GM23338 (cell line): Measurements from ENCODE around the gene TNFRSF4.

Experiments used
- CREB1 ChIP-seq: fragments of 250-450 bp; sonication (Bioruptor Pico); IDR thresholded peaks from 2 replicates; pipeline ENCODE4 v1.5.0; 2020; ENCODE audit warnings: low read depth, mild to moderate bottlenecking, moderate library complexity
- EZH2 ChIP-seq: fragments of 200-600 bp; sonication (generic); IDR thresholded peaks from one replicate; pipeline ENCODE4 v1.8.0; 2017; ENCODE audit warnings: antibody characterized with exemption, mild to moderate bottlenecking, low read depth; ENCODE audit not compliant: unreplicated experiment
- EZH2phosphoT487 ChIP-seq: fragments of 200-600 bp; sonication (generic); IDR thresholded peaks from one replicate; pipeline ENCODE4 v1.8.1; 2018; ENCODE audit warnings: antibody characterized with exemption; ENCODE audit not compliant: unreplicated experiment
- JUNB ChIP-seq: IDR thresholded peaks from one replicate; pipeline ENCODE4 v1.6.1; 2016; ENCODE audit warnings: antibody characterized with exemption; ENCODE audit not compliant: unreplicated experiment
- NANOG ChIP-seq: IDR thresholded peaks from 2 replicates; pipeline ENCODE4 v1.6.1; 2016; ENCODE audit warnings: antibody characterized with exemption, borderline replicate concordance
- POLR2AphosphoS5 ChIP-seq: IDR thresholded peaks from 2 replicates; pipeline ENCODE4 v1.6.1; 2016; ENCODE audit warnings: antibody characterized with exemption, low read depth
- STAT1 ChIP-seq: IDR thresholded peaks from one replicate; pipeline ENCODE4 v1.6.1; 2016; ENCODE audit warnings: antibody characterized with exemption; ENCODE audit not compliant: unreplicated experiment
- ZNF114 ChIP-seq: fragments of 250-450 bp; sonication (Bioruptor Pico); IDR thresholded peaks from 2 replicates; pipeline ENCODE4 v1.5.0; 2020; ENCODE audit warnings: mild to moderate bottlenecking, moderate library complexity
- ZNF331 ChIP-seq: fragments of 250-450 bp; sonication (Bioruptor Pico); IDR thresholded peaks from 2 replicates; pipeline ENCODE4 v1.5.0; 2020; ENCODE audit warnings: low read depth, mild to moderate bottlenecking, moderate library complexity
- TF ChIP-seq, protein P1 (sequence below), 2 experiments: fragments of 200-600 bp in 1 of 2; sonication (generic) in 1 of 2; conservative IDR thresholded peaks; 2 replicates each; pipeline versions ENCODE4 v1.5.1 to v1.6.1; 2016 to 2017; ENCODE audit warnings: antibody characterized with exemption in 2 of 2, low read depth in 2 of 2, mild to moderate bottlenecking in 2 of 2, moderate library complexity in 1 of 2
- TF ChIP-seq, protein P2 (sequence below): IDR thresholded peaks from one replicate; pipeline ENCODE4 v1.6.1; 2018; ENCODE audit warnings: antibody characterized with exemption; ENCODE audit not compliant: unreplicated experiment
- TF ChIP-seq, protein P3 (sequence below): IDR thresholded peaks from 2 replicates; pipeline ENCODE4 v1.6.1; 2016; ENCODE audit warnings: antibody characterized with exemption
- TF ChIP-seq, protein P4 (sequence below): fragments of 250-450 bp; sonication (Bioruptor Pico); IDR thresholded peaks from 2 replicates; pipeline ENCODE4 v1.5.0; 2020; ENCODE audit warnings: mild to moderate bottlenecking, moderate library complexity

DNA sequence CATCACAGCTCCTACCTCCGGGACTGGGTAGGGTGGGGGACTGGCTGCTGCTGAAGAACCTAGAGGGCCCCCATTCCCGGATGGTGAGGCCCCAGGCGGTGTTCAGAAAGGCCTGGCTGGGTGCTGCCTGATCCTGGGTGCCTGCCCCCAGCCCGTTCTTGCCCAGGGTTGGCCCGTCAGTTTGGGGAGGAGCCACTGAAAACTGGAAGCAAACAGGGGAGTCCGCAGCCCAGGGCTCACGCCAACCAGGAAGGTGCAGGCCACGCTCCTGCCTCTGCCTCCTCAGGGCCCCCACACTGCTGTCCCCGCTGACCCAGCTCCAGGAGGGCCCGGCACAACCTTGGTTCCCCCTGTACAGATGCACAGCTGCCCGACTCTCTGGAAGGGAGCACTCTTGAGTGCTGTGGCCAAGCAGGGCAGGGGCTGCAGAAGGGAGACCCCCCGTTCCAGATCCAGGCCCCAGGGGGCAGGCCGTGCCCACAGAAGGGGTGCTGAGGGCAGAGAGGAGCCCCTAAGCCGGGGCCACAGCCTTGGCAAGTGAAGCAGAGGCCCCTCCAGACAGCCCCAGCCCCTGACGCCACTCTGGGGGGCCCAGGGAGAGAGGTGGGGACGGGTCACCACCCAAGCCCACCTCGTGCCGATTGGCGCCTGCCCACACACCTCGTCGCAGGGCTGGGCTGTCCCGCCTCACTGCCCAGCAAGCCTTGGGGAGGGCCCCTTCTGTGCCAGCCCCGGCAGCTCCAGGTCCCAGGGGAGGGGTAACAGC lies 27.1 kb upstream of the TNFRSF4 start:
- TF ChIP-seq, protein P1, sequence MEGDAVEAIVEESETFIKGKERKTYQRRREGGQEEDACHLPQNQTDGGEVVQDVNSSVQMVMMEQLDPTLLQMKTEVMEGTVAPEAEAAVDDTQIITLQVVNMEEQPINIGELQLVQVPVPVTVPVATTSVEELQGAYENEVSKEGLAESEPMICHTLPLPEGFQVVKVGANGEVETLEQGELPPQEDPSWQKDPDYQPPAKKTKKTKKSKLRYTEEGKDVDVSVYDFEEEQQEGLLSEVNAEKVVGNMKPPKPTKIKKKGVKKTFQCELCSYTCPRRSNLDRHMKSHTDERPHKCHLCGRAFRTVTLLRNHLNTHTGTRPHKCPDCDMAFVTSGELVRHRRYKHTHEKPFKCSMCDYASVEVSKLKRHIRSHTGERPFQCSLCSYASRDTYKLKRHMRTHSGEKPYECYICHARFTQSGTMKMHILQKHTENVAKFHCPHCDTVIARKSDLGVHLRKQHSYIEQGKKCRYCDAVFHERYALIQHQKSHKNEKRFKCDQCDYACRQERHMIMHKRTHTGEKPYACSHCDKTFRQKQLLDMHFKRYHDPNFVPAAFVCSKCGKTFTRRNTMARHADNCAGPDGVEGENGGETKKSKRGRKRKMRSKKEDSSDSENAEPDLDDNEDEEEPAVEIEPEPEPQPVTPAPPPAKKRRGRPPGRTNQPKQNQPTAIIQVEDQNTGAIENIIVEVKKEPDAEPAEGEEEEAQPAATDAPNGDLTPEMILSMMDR (conservative IDR thresholded peaks at IDR 0.05; ENCODE audit: low read depth in 2 of 2), result no peak
- TF ChIP-seq, protein P2, sequence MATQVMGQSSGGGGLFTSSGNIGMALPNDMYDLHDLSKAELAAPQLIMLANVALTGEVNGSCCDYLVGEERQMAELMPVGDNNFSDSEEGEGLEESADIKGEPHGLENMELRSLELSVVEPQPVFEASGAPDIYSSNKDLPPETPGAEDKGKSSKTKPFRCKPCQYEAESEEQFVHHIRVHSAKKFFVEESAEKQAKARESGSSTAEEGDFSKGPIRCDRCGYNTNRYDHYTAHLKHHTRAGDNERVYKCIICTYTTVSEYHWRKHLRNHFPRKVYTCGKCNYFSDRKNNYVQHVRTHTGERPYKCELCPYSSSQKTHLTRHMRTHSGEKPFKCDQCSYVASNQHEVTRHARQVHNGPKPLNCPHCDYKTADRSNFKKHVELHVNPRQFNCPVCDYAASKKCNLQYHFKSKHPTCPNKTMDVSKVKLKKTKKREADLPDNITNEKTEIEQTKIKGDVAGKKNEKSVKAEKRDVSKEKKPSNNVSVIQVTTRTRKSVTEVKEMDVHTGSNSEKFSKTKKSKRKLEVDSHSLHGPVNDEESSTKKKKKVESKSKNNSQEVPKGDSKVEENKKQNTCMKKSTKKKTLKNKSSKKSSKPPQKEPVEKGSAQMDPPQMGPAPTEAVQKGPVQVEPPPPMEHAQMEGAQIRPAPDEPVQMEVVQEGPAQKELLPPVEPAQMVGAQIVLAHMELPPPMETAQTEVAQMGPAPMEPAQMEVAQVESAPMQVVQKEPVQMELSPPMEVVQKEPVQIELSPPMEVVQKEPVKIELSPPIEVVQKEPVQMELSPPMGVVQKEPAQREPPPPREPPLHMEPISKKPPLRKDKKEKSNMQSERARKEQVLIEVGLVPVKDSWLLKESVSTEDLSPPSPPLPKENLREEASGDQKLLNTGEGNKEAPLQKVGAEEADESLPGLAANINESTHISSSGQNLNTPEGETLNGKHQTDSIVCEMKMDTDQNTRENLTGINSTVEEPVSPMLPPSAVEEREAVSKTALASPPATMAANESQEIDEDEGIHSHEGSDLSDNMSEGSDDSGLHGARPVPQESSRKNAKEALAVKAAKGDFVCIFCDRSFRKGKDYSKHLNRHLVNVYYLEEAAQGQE, result no peak
- no peak for TF ChIP-seq CREB1
- TF ChIP-seq POLR2AphosphoS5, result no peak
- no peak for TF ChIP-seq EZH2
- no peak for TF ChIP-seq EZH2phosphoT487
- no peak for TF ChIP-seq NANOG
- TF ChIP-seq ZNF114 (CRISPR knock-in tag), result no peak
- TF ChIP-seq ZNF331 (CRISPR knock-in tag), result no peak
- no peak for TF ChIP-seq JUNB
- TF ChIP-seq STAT1, result no peak
- TF ChIP-seq, protein P3, sequence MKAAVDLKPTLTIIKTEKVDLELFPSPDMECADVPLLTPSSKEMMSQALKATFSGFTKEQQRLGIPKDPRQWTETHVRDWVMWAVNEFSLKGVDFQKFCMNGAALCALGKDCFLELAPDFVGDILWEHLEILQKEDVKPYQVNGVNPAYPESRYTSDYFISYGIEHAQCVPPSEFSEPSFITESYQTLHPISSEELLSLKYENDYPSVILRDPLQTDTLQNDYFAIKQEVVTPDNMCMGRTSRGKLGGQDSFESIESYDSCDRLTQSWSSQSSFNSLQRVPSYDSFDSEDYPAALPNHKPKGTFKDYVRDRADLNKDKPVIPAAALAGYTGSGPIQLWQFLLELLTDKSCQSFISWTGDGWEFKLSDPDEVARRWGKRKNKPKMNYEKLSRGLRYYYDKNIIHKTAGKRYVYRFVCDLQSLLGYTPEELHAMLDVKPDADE, result no peak
- TF ChIP-seq, protein P4, sequence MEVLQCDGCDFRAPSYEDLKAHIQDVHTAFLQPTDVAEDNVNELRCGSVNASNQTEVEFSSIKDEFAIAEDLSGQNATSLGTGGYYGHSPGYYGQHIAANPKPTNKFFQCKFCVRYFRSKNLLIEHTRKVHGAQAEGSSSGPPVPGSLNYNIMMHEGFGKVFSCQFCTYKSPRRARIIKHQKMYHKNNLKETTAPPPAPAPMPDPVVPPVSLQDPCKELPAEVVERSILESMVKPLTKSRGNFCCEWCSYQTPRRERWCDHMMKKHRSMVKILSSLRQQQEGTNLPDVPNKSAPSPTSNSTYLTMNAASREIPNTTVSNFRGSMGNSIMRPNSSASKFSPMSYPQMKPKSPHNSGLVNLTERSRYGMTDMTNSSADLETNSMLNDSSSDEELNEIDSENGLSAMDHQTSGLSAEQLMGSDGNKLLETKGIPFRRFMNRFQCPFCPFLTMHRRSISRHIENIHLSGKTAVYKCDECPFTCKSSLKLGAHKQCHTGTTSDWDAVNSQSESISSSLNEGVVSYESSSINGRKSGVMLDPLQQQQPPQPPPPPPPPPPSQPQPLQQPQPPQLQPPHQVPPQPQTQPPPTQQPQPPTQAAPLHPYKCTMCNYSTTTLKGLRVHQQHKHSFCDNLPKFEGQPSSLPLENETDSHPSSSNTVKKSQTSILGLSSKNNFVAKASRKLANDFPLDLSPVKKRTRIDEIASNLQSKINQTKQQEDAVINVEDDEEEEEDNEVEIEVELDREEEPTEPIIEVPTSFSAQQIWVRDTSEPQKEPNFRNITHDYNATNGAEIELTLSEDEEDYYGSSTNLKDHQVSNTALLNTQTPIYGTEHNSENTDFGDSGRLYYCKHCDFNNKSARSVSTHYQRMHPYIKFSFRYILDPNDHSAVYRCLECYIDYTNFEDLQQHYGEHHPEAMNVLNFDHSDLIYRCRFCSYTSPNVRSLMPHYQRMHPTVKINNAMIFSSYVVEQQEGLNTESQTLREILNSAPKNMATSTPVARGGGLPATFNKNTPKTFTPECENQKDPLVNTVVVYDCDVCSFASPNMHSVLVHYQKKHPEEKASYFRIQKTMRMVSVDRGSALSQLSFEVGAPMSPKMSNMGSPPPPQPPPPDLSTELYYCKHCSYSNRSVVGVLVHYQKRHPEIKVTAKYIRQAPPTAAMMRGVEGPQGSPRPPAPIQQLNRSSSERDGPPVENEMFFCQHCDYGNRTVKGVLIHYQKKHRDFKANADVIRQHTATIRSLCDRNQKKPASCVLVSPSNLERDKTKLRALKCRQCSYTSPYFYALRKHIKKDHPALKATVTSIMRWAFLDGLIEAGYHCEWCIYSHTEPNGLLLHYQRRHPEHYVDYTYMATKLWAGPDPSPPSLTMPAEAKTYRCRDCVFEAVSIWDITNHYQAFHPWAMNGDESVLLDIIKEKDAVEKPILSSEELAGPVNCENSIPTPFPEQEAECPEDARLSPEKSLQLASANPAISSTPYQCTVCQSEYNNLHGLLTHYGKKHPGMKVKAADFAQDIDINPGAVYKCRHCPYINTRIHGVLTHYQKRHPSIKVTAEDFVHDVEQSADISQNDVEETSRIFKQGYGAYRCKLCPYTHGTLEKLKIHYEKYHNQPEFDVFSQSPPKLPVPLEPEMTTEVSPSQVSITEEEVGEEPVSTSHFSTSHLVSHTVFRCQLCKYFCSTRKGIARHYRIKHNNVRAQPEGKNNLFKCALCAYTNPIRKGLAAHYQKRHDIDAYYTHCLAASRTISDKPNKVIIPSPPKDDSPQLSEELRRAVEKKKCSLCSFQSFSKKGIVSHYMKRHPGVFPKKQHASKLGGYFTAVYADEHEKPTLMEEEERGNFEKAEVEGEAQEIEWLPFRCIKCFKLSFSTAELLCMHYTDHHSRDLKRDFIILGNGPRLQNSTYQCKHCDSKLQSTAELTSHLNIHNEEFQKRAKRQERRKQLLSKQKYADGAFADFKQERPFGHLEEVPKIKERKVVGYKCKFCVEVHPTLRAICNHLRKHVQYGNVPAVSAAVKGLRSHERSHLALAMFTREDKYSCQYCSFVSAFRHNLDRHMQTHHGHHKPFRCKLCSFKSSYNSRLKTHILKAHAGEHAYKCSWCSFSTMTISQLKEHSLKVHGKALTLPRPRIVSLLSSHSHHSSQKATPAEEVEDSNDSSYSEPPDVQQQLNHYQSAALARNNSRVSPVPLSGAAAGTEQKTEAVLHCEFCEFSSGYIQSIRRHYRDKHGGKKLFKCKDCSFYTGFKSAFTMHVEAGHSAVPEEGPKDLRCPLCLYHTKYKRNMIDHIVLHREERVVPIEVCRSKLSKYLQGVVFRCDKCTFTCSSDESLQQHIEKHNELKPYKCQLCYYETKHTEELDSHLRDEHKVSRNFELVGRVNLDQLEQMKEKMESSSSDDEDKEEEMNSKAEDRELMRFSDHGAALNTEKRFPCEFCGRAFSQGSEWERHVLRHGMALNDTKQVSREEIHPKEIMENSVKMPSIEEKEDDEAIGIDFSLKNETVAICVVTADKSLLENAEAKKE (CRISPR knock-in tag), result no peak
